Ecto neural progenitor cell (in vitro differentiated cells): ENCODE data around the gene ILK.

Source experiments
- DNase-seq: peaks from one replicate; pipeline ENCODE4 v3.0.0-alpha.2; 2018; ENCODE audit warnings: low spot score

The ILK gene

DNA sequence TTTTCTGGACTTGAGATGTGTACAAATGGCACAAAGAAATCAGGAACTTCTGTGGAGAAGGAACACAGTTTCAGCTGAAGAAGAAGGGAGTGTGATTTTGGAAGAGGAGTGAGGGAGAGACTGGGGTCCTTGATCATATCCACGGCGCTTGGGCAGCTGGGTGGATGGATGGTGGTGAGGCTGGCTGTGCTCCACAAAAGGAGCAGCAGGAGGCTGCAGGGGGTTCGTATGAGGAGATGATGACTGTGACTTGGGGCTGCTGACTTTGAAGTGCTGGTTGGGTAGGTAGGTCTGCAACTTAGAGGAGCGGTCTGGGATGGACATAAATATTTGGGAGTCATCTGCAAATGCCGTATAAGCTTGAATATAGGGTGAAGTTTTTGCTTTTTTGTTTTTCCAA is 53.4 kb downstream of the ILK start:
- no peak for DNase-seq

GRCh38 chr11:6657346-6657745 is 53.8 kb downstream of the ILK start:
- no peak for DNase-seq

GRCh38 chr11:6658647-6659046 is 55.1 kb downstream of the ILK start:
- DNase-seq, result no peak
